Epithelial cell of proximal tubule (primary cell): ENCODE results near the gene DTNBP1. TPM values are rescaled to one million over a fixed set of nuclear protein-coding genes. Genes with fewer than 3 reads are reported as not detected.
"Not testable (repeated sequence)": the region's sequence is repeated elsewhere in the genome, so short reads cannot be mapped to it uniquely, and the experiment has no call there.

Experiments
- DNase-seq: peaks from one replicate; pipeline ENCODE4 v3.0.0-alpha.2; 2011; ENCODE audit warnings: low read depth
- H3K4me3 ChIP-seq: 2 replicates; pipeline ENCODE4 v1.5.1; 2011; ENCODE audit warnings: low read depth, mild to moderate bottlenecking, low read length
- CTCF ChIP-seq: conservative IDR thresholded peaks from 2 replicates; pipeline ENCODE4 v1.5.1; 2012; ENCODE audit warnings: low read depth, mild to moderate bottlenecking, low read length
- total RNA-seq: library from RNA; depleted of rRNA; stranded (reverse); fragments of >200 nt; gene quantifications from 2 replicates; pipeline ENCODE4 v1.2.3, GENCODE V29; 2015

Gene DTNBP1
- total RNA-seq, 1 donor from 2014 or later = 6.3 TPM

DNA sequence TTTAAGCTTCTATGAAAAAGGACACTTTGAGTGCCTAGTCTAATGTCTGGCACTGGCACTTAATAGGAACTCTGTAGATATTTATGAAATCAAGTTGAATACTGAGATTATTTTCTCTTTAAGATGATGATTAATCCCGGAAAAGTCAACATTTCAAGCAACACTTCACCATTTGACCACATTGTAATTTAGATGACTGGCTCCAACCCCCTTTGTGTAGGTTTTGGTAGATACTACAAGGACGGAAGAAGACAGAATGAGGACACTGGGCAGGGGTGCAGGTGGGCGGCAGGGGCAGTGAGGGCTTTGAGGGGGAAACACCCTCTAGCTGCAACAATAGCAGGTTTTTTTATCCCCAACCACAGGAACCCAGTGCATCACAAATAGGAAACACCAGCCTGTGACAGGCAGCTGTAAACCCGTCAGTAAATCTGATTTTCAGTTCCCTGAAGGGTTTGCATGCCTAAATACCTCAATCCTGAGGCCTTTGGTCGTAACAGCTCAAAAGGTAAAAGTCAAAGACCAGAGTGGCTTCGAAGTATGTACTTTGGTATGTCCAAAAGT is 4.6 kb downstream of the DTNBP1 start:
- DNase-seq = no peak
- TF ChIP-seq CTCF = no peak

GRCh38 chr6:15657290-15657689 is 5.5 kb downstream of the DTNBP1 start:
- H3K4me3 ChIP-seq = no peak overlapping the region
- no peak for DNase-seq
- TF ChIP-seq CTCF = no peak

More for the DNA sequence above, 4.6 kb downstream of the DTNBP1 start:
- H3K4me3 ChIP-seq = no peak overlapping the region

DNA sequence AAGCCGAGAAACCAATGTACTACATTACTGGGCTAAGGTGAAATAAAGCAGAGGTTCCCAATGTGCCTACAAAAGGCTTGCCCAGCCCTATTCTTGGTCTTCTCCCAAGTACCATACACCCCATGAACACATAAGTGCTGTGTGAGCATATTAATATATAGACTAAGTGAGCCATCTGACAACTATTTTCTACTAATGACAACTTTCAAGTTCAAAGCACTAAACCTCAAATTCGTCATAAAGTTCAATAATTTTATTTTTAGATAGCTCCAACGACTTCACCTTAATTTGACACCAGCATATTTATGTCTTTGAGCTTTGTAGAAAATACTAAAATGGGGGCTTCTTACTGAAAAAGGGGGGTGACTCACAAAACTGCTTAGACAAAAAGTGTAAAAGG is 6.7 kb downstream of the DTNBP1 start:
- TF ChIP-seq CTCF = no peak
- no peak overlapping the region for H3K4me3 ChIP-seq
- no peak for DNase-seq

DNA sequence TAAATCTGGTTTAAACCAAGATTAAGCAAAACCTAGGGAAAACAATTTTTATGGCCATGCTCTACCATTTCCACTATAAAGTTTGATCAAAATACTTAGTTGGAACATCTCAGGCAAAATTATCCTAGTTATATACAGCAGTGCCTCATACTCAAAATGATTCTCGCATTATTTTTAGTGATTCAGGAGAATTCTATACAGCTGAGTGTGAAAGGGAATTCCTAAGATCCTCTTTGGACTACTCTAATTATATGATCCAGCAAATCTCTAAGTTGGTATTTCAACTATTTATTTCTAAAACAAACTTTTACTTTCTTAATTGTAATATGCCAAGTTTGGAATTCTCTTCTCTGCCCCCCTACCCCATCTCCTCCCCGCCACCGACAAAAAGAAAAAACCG is 8.6 kb downstream of the DTNBP1 start:
- no peak for DNase-seq
- no peak for TF ChIP-seq CTCF
- no peak overlapping the region for H3K4me3 ChIP-seq

GRCh38 chr6:15653581-15653980 is 9.2 kb downstream of the DTNBP1 start:
- no peak for TF ChIP-seq CTCF
- no peak overlapping the region for H3K4me3 ChIP-seq
- no peak for DNase-seq

DNA sequence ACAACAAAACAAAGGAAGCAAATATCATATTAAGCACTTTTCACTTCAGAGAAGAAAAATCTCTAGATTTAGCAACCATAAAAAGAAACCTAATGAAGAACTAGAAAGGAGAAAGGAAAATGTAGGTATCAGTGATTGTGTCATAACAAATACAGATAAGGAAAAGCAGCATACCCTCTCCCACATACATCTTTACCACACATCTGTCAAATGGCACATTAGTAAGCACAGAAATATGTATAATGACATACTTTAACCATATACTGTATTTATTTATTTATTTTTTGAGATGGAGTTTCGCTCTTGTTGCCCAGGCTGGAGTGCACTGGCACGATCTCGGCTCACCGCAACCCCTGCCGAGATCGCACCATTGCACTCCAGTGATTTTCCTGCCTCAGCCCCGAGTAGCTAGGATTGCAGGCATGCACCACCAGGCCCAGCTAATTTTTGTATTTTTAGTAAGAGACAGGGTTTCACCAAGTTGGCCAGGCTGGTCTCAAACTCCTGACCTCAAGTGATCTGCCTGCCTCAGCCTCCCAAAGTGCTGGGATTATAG is 12.7 kb downstream of the DTNBP1 start:
- not testable (repeated sequence) for DNase-seq, H3K4me3 ChIP-seq

DNA sequence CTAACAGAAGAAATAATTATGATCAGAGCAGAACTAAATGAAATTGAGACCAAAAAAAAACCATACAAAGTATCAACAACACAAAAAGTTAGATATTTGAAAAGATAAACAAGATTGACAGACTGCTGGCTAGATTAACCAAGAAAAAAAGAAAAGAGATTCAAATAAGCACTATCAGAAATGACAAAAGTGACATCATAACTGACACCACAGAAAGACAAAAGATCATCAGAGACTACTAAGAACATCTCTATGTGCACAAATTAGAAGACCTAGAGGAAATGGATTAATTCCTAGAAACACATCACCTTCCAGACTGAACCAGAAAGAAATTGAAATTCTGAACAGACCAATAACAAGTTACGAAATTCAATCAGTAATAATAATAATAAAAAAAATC is 17.9 kb downstream of the DTNBP1 start:
- no peak overlapping the region for H3K4me3 ChIP-seq
- no peak for DNase-seq
- TF ChIP-seq CTCF = no peak
